Fibroblast of lung (primary cell): ENCODE results near the gene CD3E.

Experiments
- CTCF ChIP-seq, 2 donors: IDR thresholded peaks in 1 of 2; conservative IDR thresholded peaks in 1 of 2; 1 replicate in 1 of 2; 2 replicates in 1 of 2; pipeline ENCODE4 v1.5.1; 2011 to 2012; ENCODE audit warnings: low read length in 2 of 2, control low read depth in 1 of 2, inconsistent platforms in 1 of 2, low read depth in 1 of 2, mild to moderate bottlenecking in 1 of 2
- EZH2 ChIP-seq: IDR thresholded peaks from 2 replicates; pipeline ENCODE4 v1.5.1; 2012; ENCODE audit warnings: low read length, control low read depth, mild to moderate bottlenecking; ENCODE audit errors: missing control alignments

- no peak for TF ChIP-seq CTCF (conservative IDR thresholded peaks at IDR 0.05 in 1 of 2, IDR thresholded peaks at IDR 0.05 in 1 of 2; ENCODE audit: low read depth in 1 of 2, low read length in 2 of 2)
- TF ChIP-seq EZH2: no peak
Observed at GRCh38 chr11:118275176-118275575, 29.4 kb upstream of the CD3E start.
